ENCODE data around the gene DLEC1.
A peak's percentile ranks its signal among the peaks of the same experiment; 100 is the strongest.
"Not testable (repeated sequence)": the region's sequence is repeated elsewhere in the genome, so short reads cannot be mapped to it uniquely, and the experiment has no call there.

The DLEC1 gene

GRCh38 chr3:38125305-38126120 lies 86.5 kb downstream of the DLEC1 start:
- no peak for DNase-seq (ENCODE audit: low read depth in 1 of 2, low spot score in 1 of 2)
- in situ Hi-C loops (cut with HindIII; ENCODE audit: low pct_unique_long_range_greater_than_20kb, low sequenced_read_pairs): no loop called here
- TF ChIP-seq JUND (IDR thresholded peaks at IDR 0.05; ENCODE audit: low read depth): no peak

DNA sequence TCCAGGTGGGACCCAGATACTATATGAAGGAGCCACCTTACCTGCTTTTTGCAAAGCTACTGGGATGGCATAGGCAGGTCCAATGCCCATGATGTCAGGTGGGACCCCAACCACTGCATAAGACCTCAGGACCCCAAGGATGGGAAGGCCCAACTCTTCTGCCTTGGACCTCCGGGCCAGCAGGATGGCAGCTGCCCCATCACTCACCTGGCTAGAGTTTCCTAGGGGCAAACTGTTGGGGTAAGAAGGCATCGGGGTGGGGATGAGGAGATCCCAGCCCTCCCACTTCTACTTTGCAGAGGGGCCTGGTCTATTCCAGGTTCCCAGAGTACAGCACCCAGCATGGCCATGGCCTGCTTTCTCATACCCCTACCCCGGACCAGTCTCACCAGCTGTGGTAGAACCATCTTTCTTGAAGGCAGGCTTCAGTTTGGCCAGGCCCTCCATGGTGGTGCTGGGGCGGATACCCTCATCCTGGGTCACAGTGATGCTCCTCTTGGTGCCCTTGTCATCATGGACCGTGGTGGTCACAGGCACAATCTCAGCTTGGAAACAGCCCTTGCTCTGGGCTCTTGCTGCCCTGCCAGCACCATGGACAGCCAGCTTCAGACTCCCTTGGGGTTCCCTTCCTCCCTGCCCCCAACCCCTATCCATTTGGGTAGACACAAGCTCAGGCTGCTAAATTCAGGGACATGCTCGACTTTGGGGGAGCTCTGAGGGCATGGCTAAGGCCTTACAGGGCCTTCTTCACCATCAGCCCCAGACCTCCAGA lies 87.3 kb downstream of the DLEC1 start:
- in situ Hi-C loops (cut with HindIII; ENCODE audit: low pct_unique_long_range_greater_than_20kb, low sequenced_read_pairs): no loop called here
- no peak for DNase-seq (ENCODE audit: low read depth in 1 of 2, low spot score in 1 of 2)

DNA sequence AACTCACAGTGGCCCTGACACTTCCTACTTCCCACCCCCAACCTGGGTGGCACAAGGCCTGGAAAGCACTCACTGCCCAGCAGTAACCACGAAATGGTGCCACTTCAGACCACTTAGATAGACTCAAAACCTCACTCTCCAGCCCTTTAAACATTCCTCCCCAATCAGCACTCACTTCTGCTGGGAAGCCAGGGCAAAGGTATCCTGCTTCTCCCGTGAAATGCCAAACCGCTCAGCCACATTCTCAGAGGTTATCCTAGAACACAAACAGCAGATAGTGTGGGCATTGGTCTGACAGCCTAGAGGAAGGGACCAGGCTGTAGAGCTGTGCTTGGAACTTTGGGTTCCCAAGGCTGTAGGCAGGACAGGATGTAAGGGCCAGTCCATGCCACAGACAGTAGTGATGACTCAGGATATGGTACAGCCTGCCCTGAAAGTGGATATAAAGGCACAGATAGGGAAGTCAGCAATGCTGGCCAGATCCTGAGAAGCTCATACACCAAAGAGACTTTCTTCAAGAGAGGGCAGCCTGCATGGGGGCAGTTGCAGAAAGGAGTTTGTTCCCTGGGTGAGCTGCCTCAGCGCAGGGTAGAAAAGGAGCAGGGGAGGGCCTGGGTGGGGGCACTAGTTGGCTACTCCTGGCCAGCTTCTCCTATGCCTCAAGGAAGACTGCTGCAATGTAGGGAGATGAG lies 88.7 kb downstream of the DLEC1 start:
- in situ Hi-C loops (cut with HindIII; ENCODE audit: low pct_unique_long_range_greater_than_20kb, low sequenced_read_pairs): no loop called here
- TF ChIP-seq JUND (IDR thresholded peaks at IDR 0.05; ENCODE audit: low read depth): no peak
- no peak for DNase-seq (ENCODE audit: low read depth in 1 of 2, low spot score in 1 of 2)

More for the DNA sequence above, 87.3 kb downstream of the DLEC1 start:
- no peak for TF ChIP-seq JUND (IDR thresholded peaks at IDR 0.05; ENCODE audit: low read depth)

- in situ Hi-C loops (cut with HindIII; ENCODE audit: low pct_unique_long_range_greater_than_20kb, low sequenced_read_pairs): no loop called here
- TF ChIP-seq JUND (IDR thresholded peaks at IDR 0.05; ENCODE audit: low read depth): no peak
- DNase-seq (ENCODE audit: low read depth in 1 of 2, low spot score in 1 of 2): no peak
These were observed 89.3 kb downstream of the DLEC1 start for GRCh38 chr3:38128303-38128655.

- TF ChIP-seq JUND (IDR thresholded peaks at IDR 0.05; ENCODE audit: low read depth): no peak
- in situ Hi-C loops (cut with HindIII; ENCODE audit: low pct_unique_long_range_greater_than_20kb, low sequenced_read_pairs): no loop called here
- no peak for DNase-seq (ENCODE audit: low read depth in 1 of 2, low spot score in 1 of 2)
These were observed 90.0 kb downstream of the DLEC1 start for GRCh38 chr3:38129058-38129457.

DNA sequence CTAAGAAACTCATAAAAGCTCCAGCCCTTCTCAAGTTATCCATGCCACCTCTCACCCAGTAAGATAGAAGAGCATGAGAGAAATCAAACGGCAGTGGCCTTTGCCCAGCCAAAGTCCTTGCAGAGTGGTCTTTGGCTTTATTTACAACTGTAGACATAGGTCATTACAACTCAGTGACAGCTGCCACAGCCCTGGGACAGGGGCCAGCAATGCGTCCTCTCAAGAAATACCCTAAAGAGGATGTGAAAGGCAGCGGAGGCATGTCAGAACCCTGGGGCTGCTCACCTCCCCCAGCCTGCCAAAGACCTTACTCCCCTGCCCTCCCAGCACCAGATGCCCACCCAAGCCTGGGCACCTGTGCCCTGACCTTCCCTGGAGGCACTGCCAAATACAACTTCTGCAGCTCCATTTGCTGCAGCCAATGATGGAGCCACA lies 91.6 kb downstream of the DLEC1 start:
- TF ChIP-seq JUND (IDR thresholded peaks at IDR 0.05; ENCODE audit: low read depth): no peak
- in situ Hi-C loops (cut with HindIII; ENCODE audit: low pct_unique_long_range_greater_than_20kb, low sequenced_read_pairs): no loop called here
- DNase-seq (ENCODE audit: low read depth in 1 of 2, low spot score in 1 of 2): no peak

DNA sequence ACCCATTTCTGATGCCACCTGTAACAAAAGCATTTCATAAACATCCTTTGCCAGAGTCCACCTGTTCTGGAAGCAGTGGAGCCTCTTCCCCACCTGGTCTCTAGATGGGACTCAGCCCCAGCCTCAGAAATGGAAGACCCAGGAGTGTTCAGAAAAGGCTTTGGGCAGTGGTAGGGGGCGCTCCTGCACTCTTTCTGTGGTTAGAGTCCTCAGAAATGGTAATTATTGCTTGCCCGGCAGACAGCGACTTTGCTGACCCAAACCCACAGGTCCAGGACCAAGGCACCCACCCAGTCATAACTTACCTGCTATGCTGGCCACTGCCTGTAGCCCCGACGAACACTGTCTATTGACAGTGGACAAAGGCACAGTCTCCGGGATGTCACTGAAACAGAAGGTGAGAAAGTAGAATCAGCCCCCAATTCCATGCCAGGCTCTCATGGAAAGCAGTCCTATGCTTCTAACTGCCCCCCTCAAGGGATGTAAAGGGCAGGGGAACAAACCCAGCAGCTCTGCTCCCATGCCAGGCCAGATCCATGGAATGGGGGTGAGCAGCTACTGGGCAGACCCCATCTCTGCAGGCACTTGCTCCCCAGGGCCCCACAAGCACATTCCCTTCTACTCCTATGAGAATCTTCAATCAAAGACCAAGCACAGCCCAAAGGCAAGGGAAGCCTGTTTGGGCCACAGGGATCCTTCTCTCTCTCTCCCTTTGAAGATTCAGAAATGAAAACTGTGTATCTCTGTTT lies 92.8 kb downstream of the DLEC1 start:
- peak in 1 of 2 experiments; percentile 57 for DNase-seq (ENCODE audit: low read depth in 1 of 2, low spot score in 1 of 2)
- TF ChIP-seq JUND (IDR thresholded peaks at IDR 0.05; ENCODE audit: low read depth): no peak
- in situ Hi-C loops (cut with HindIII; ENCODE audit: low pct_unique_long_range_greater_than_20kb, low sequenced_read_pairs): no loop called here

DNA sequence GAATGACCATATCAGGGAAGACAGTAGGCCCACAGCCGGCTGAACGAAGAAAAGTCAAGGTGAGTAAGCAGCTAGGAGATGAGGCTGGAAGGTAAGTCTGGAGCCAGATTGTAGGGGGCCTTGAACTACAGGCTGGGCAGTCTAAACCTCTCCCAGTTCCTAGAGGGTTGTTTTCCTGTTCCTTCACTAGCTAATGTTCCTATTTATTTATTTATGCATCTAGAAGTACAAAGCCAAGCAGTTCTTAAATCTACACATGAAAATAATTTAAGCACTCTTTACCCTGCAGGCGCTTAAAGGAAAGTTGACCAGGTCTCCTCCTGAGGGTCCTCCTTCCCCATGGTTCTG lies 94.2 kb downstream of the DLEC1 start:
- in situ Hi-C loops (cut with HindIII; ENCODE audit: low pct_unique_long_range_greater_than_20kb, low sequenced_read_pairs): no loop called here

GRCh38 chr3:38133557-38134405 lies 94.8 kb downstream of the DLEC1 start:
- DNase-seq (ENCODE audit: low read depth in 1 of 2, low spot score in 1 of 2): peak in 1 of 2 experiments; percentile 65
- in situ Hi-C loops (cut with HindIII; ENCODE audit: low pct_unique_long_range_greater_than_20kb, low sequenced_read_pairs): no loop called here
- TF ChIP-seq JUND (IDR thresholded peaks at IDR 0.05; ENCODE audit: low read depth): no peak

More for the DNA sequence above, 94.2 kb downstream of the DLEC1 start:
- TF ChIP-seq JUND (IDR thresholded peaks at IDR 0.05; ENCODE audit: low read depth): no peak
- no peak for DNase-seq (ENCODE audit: low read depth in 1 of 2, low spot score in 1 of 2)

DNA sequence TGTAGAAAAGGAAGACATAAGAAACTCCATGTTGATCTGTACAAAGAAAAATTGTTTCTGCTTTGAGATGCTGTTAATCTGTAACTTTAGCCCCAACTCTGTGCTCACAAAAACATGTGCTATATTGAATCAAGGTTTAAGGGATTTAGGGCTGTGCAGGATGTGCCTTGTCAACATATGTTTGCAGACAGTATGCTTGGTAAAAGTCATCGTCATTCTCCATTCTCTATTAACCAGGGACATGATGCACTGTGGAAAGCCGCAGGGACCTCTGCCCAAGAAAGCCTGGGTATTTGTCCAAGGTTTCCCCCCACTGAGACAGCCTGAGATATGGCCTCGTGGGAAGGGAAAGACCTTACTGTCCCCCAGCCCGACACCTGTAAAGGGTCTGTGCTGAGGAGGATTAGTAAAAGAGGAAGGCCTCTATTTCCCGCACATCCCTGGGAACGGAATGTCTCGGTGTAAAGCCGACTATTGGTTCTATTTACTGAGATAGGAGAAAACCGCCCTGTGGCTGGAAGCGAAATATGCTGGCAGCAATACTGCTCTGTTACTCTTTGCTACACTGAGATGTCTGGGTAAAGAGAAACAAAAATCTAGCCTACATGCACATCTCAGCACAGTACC lies 95.6 kb downstream of the DLEC1 start:
- DNase-seq (ENCODE audit: low read depth in 1 of 2, low spot score in 1 of 2); in situ Hi-C loops (cut with HindIII; ENCODE audit: low pct_unique_long_range_greater_than_20kb, low sequenced_read_pairs): not testable (repeated sequence)

- DNase-seq (ENCODE audit: low read depth in 1 of 2, low spot score in 1 of 2); in situ Hi-C loops (cut with HindIII; ENCODE audit: low pct_unique_long_range_greater_than_20kb, low sequenced_read_pairs): not testable (repeated sequence)
These were observed 96.7 kb downstream of the DLEC1 start for GRCh38 chr3:38135621-38136277.

All from T47D (cell line).